ENCODE data around the gene ADA. TPM values are rescaled to one million over a fixed set of nuclear protein-coding genes. Genes with fewer than 3 reads are reported as not detected.

Gene ADA
- total RNA-seq, 1 experiment from 2014 or later = 5.1 TPM

DNA sequence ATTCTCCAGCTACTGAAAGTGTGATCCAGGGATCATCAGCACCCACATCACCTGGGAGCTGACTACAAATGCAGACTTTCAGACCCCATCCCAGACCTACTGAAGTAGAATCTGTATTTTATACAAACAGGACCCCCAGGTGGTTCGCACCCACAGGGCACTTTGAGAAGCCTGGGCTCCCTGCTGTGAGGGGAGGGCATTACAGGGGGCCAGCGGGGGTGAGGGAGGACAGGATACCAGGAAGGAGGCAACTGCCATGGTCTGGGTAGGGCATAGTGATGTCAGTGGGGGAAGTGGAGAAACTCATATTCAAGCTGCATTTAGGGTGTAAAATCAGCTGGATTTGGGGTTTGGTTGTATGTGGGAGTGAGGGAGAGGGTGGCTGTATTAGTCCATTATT, 2.0 kb upstream of the ADA start:
- intact Hi-C loops (cut with micrococcal nuclease) = no loop called here
- ChIA-PET POLR2A (interaction anchor here (0.9 to 1.4 kb wide), 4 partner anchors 10 to 246 kb away, joined by 3 to 6 read pairs (median 4); no protein-coding TSS in a partner anchor), CTCF (interaction anchor here (0.6 to 1.4 kb wide), 6 partner anchors 13 to 94 kb away, joined by 3 to 5 read pairs (median 4); no protein-coding TSS in a partner anchor)
- no peak for DNase-seq (ENCODE audit: unreplicated experiment)
- Mint-ChIP-seq H3K4me3 (ENCODE audit: unreplicated experiment) (peak overlapping the region; percentile 78), H3K9me3 (ENCODE audit: unreplicated experiment) (no peaks in the 10 kb centered on the region), H3K27ac (ENCODE audit: low read depth, unreplicated experiment) (no peak overlapping the region), H3K27me3 (ENCODE audit: insufficient read depth, unreplicated experiment) (no peaks in the 10 kb centered on the region), H3K4me1 (ENCODE audit: insufficient read depth, unreplicated experiment) (peaks cover 6% of the 10 kb centered on the region), H3K36me3 (ENCODE audit: insufficient read depth, unreplicated experiment) (no peaks in the 10 kb centered on the region)
- TF ChIP-seq, protein P1, sequence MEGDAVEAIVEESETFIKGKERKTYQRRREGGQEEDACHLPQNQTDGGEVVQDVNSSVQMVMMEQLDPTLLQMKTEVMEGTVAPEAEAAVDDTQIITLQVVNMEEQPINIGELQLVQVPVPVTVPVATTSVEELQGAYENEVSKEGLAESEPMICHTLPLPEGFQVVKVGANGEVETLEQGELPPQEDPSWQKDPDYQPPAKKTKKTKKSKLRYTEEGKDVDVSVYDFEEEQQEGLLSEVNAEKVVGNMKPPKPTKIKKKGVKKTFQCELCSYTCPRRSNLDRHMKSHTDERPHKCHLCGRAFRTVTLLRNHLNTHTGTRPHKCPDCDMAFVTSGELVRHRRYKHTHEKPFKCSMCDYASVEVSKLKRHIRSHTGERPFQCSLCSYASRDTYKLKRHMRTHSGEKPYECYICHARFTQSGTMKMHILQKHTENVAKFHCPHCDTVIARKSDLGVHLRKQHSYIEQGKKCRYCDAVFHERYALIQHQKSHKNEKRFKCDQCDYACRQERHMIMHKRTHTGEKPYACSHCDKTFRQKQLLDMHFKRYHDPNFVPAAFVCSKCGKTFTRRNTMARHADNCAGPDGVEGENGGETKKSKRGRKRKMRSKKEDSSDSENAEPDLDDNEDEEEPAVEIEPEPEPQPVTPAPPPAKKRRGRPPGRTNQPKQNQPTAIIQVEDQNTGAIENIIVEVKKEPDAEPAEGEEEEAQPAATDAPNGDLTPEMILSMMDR (IDR thresholded peaks at IDR 0.05; ENCODE audit: unreplicated experiment) = no peak
- BruUV-seq (replicated peaks) = no TSS peak

DNA sequence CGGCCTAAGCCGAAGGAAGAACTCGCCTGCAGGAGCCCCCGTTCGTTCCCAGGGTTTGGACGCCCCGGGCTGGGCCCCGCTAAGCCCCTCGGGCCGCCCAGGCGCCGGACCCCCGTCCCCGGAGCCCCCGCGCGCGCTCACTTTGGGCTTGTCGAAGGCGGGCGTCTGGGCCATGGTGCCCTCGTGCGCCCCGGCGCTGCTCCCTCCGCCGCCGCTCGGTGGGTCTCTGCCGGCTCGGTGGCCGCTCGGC, 140 bp downstream of the ADA start:
- POLR2A ChIA-PET = interaction anchor here (0.6 to 2.6 kb wide), 7 partner anchors 8 to 295 kb away, joined by 3 to 28 read pairs (median 5); partner anchors contain the start of gene SERINC3
- DNase-seq (ENCODE audit: unreplicated experiment) = no peak
- CTCF ChIA-PET = interaction anchor here (0.6 to 3.3 kb wide), 5 partner anchors 8 to 695 kb away, joined by 3 to 17 read pairs (median 3); no protein-coding TSS in a partner anchor
- TF ChIP-seq, protein P1 (IDR thresholded peaks at IDR 0.05; ENCODE audit: unreplicated experiment) = no peak
- no peak overlapping the region for H3K27ac Mint-ChIP-seq (ENCODE audit: low read depth, unreplicated experiment)
- no TSS peak for BruUV-seq (replicated peaks)
- intact Hi-C loops (cut with micrococcal nuclease) = no loop called here
- no peaks in the 10 kb centered on the region for H3K9me3 Mint-ChIP-seq (ENCODE audit: unreplicated experiment)
- H3K36me3 Mint-ChIP-seq (ENCODE audit: insufficient read depth, unreplicated experiment) = no peaks in the 10 kb centered on the region
- peaks cover 6% of the 10 kb centered on the region for H3K4me1 Mint-ChIP-seq (ENCODE audit: insufficient read depth, unreplicated experiment)
- no peaks in the 10 kb centered on the region for H3K27me3 Mint-ChIP-seq (ENCODE audit: insufficient read depth, unreplicated experiment)
- H3K4me3 Mint-ChIP-seq (ENCODE audit: unreplicated experiment) = peak overlapping the region; percentile 78

DNA sequence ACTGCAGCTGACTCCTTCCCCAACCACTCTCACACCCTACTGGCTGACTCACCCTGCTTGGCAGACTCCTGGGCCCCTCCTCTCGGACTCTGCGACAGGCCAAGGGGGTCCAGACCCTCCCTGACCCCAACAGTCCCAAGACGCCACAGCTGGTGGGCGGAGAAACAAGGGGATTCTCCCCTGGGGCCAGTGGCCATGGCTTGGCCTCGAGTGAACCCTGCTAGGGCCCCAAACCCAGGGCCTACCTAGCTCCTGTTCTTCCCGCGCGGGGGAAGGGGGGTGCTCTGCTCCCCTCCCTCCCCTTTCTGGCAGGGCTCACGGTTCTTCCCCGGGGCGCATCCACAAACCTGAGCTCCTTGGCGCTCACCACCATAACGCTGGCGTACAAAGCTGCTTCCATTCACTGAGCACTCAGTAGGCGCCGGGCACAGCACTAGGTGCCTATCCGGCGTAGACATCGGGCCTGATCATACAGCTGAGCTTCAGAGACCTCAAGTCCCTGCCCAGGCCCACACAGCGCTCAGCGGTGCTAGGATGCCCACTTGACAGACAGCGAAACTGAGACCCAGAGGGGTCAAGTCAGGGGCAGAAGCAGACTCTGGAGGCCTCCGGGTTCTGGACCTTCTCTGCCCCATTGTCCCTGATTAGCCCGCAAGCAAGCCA, 597 bp downstream of the ADA start:
- intact Hi-C loops (cut with micrococcal nuclease) = no loop called here
- no peaks in the 10 kb centered on the region for H3K36me3 Mint-ChIP-seq (ENCODE audit: insufficient read depth, unreplicated experiment)
- no peaks in the 10 kb centered on the region for H3K27me3 Mint-ChIP-seq (ENCODE audit: insufficient read depth, unreplicated experiment)
- H3K4me3 Mint-ChIP-seq (ENCODE audit: unreplicated experiment) = peak overlapping the region; percentile 78
- H3K27ac Mint-ChIP-seq (ENCODE audit: low read depth, unreplicated experiment) = no peak overlapping the region
- DNase-seq (ENCODE audit: unreplicated experiment) = peak; percentile 34
- CTCF ChIA-PET = interaction anchor here (0.6 to 3.3 kb wide), 6 partner anchors 11 to 696 kb away, joined by 3 to 17 read pairs (median 3); no protein-coding TSS in a partner anchor
- TF ChIP-seq, protein P1 (IDR thresholded peaks at IDR 0.05; ENCODE audit: unreplicated experiment) = no peak
- H3K9me3 Mint-ChIP-seq (ENCODE audit: unreplicated experiment) = no peaks in the 10 kb centered on the region
- BruUV-seq (replicated peaks) = TSS peak; percentile 18
- POLR2A ChIA-PET = interaction anchor here (0.5 to 2.6 kb wide), 6 partner anchors 8 to 383 kb away, joined by 3 to 28 read pairs (median 5); partner anchors contain the start of genes SERINC3 and TTPAL
- H3K4me1 Mint-ChIP-seq (ENCODE audit: insufficient read depth, unreplicated experiment) = peaks cover 6% of the 10 kb centered on the region

DNA sequence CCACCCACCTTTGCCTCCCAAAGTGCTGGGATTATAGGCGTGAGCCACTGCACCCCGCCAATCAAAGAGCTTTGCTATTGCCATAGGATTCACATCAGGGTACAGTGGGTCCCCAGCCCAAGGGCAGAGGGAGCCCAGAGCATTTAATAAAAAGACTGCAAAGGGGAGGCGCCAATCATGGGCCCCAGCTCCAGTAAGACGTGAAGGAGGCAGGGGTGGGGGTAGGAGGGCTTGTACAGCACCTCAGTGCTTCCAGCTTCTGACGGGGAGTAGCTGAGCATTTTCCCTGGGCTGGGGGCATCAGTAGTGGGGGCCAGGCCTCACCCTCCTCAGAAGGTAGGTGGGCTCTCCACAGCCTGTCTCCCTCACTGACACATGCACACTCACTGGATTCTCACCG, 1.5 kb downstream of the ADA start:
- H3K27me3 Mint-ChIP-seq (ENCODE audit: insufficient read depth, unreplicated experiment) = no peaks in the 10 kb centered on the region
- DNase-seq (ENCODE audit: unreplicated experiment) = no peak
- TF ChIP-seq, protein P1 (IDR thresholded peaks at IDR 0.05; ENCODE audit: unreplicated experiment) = no peak
- no TSS peak for BruUV-seq (replicated peaks)
- ChIA-PET POLR2A (interaction anchor here (0.7 to 2.6 kb wide), 3 partner anchors 33 to 384 kb away, joined by 3 to 11 read pairs (median 3); partner anchors contain the start of gene TTPAL), CTCF (interaction anchor here (0.6 to 3.3 kb wide), 8 partner anchors 12 to 460 kb away, joined by 3 to 17 read pairs (median 3); no protein-coding TSS in a partner anchor)
- no peaks in the 10 kb centered on the region for H3K9me3 Mint-ChIP-seq (ENCODE audit: unreplicated experiment)
- H3K27ac Mint-ChIP-seq (ENCODE audit: low read depth, unreplicated experiment) = no peak overlapping the region
- peaks cover 6% of the 10 kb centered on the region for H3K4me1 Mint-ChIP-seq (ENCODE audit: insufficient read depth, unreplicated experiment)
- no peak overlapping the region for H3K4me3 Mint-ChIP-seq (ENCODE audit: unreplicated experiment)
- intact Hi-C loops (cut with micrococcal nuclease) = no loop called here
- no peaks in the 10 kb centered on the region for H3K36me3 Mint-ChIP-seq (ENCODE audit: insufficient read depth, unreplicated experiment)

All from MCF 10A (cell line).